Spleen (tissue), 7 donors: Measurements from ENCODE around the gene ZRSR2.

Source experiments
- POLR2A ChIP-seq, 3 donors: fragments of 450-650 bp; IDR thresholded peaks; one replicate each; pipeline ENCODE4 v1.5.1; 2017; ENCODE audit warnings: antibody characterized with exemption in 3 of 3, mild to moderate bottlenecking in 1 of 3
- TF ChIP-seq, protein P1 (sequence below), 11 experiments: fragments of 200-600 bp in 7 of 11; fragments of 450-650 bp in 4 of 11; sonication (generic) in 4 of 11; IDR thresholded peaks in 8 of 11; conservative IDR thresholded peaks in 3 of 11; 1 replicate in 7 of 11; 2 replicates in 4 of 11; pipeline versions ENCODE4 v1.4.0 to v1.8.0; 2016 to 2021; ENCODE audit warnings: antibody characterized with exemption in 11 of 11, inconsistent platforms in 4 of 11, mild to moderate bottlenecking in 1 of 11
- donor health status: DM: no; HTN: no; CAD: no; lungs with moderate emphysema.
- donor health status: DM: no; HTN: no; CAD: no.
- donor health status: DM: no; HTN: no; CAD: no.

DNA sequence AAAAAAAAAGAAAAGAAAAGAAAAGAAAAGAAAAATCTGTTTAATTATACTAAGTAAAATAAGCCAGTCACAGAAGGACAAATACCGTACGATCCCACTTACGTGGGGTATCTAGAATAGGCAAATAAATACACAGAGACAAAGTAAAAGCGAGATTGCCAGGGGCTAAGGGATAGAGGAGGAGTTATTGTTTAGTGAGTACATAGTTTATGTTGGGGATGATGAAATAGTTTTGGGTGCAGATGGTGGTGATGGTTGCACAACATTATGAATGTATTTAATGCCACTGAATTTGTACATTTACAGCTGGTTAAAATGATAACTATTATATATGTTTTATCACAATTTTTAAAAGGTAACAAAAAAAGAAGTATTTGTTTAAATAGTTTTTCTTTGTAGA is 45.1 kb upstream of the ZRSR2 start:
- TF ChIP-seq, protein P1, sequence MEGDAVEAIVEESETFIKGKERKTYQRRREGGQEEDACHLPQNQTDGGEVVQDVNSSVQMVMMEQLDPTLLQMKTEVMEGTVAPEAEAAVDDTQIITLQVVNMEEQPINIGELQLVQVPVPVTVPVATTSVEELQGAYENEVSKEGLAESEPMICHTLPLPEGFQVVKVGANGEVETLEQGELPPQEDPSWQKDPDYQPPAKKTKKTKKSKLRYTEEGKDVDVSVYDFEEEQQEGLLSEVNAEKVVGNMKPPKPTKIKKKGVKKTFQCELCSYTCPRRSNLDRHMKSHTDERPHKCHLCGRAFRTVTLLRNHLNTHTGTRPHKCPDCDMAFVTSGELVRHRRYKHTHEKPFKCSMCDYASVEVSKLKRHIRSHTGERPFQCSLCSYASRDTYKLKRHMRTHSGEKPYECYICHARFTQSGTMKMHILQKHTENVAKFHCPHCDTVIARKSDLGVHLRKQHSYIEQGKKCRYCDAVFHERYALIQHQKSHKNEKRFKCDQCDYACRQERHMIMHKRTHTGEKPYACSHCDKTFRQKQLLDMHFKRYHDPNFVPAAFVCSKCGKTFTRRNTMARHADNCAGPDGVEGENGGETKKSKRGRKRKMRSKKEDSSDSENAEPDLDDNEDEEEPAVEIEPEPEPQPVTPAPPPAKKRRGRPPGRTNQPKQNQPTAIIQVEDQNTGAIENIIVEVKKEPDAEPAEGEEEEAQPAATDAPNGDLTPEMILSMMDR (IDR thresholded peaks at IDR 0.05 in 8 of 11, conservative IDR thresholded peaks at IDR 0.05 in 3 of 11): no peak
- no peak for TF ChIP-seq POLR2A (IDR thresholded peaks at IDR 0.05)
